Measurements from ENCODE around the gene PTBP3.

DNA sequence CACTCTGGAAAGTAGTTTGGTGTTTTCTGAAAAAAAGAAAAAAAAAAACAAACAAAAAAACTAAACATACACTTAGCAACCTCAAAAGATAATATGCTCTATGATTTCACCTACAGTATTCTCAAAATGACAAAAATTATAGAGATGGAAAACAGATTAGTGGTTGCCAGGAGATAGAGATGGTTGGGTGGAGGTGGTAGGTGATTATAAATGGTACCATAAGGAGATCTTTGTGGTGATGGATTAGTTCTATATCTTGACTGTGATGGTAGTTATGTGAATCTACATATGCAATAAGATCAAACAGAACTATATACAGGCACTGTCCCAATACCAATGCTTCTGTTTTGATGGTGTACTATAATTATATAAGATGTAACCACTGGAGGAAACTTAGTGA lies 32.0 kb downstream of the PTBP3 start:
- TF ChIP-seq, protein P1, sequence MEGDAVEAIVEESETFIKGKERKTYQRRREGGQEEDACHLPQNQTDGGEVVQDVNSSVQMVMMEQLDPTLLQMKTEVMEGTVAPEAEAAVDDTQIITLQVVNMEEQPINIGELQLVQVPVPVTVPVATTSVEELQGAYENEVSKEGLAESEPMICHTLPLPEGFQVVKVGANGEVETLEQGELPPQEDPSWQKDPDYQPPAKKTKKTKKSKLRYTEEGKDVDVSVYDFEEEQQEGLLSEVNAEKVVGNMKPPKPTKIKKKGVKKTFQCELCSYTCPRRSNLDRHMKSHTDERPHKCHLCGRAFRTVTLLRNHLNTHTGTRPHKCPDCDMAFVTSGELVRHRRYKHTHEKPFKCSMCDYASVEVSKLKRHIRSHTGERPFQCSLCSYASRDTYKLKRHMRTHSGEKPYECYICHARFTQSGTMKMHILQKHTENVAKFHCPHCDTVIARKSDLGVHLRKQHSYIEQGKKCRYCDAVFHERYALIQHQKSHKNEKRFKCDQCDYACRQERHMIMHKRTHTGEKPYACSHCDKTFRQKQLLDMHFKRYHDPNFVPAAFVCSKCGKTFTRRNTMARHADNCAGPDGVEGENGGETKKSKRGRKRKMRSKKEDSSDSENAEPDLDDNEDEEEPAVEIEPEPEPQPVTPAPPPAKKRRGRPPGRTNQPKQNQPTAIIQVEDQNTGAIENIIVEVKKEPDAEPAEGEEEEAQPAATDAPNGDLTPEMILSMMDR (conservative IDR thresholded peaks at IDR 0.05), result no peak
- no peak for TF ChIP-seq EZH2 (IDR thresholded peaks at IDR 0.05; ENCODE audit: low read depth)
